ENCODE data around the gene LAMA2.

The LAMA2 gene

DNA sequence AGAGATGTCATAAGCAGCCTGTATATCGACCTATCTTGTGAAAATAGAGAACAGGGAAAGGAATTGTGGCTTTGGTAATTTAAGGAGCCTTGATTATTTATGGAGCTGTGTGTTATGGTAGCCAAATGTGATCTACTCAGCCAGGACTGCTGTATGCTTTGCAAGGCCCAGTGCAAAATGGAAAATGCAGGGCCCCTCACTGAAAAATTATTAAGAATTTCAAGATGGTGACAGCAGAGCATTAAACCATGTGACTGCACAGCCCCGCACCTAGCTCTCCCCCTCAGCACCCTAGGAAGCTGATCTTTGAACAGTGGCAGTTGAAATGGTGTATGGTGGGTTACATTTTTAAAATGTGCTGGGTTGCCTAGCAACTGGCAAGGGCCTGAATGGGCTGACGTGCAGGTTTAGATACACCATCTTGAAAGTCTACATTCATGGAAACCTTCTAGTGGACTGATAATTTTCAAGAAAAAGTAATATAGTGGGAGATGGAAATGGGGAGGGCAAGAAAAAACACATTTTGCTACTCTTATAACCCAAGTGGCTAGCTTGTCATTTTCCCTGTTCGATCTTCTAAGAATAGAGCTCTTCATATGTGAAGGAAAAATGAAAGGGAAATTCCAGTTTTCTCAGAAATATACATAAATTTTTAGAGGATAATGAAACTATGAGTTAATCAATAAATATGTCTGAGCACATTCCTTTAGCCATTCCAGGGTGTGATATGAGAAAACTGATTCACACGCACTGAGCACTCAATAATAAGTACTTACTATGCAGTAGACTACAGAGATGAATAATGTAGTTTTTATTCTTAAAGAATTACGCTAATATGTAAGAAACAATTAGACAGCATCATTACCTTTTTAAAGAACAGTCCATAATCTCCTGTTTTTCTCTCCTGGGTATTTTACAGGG, 619.1 kb downstream of the LAMA2 start:
- no peak for DNase-seq

DNA sequence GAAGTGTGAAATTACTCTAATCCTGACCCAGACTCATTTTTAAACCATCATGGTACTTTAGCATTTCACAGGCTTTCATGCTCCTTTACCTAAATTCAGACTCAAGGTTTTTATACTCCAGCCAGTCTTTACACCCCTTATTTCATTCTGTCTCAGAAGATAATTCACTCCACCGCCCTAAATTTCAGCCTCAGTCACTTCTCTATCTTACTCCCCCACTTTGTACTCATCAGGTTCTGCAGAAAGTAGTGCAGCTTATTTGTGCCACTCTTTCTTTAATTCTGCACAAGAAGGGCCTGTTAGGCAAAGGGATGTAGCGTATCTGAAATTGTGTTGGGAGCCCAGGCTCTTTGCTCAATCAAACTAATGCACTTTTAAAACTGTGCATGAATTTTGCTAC, 621.5 kb downstream of the LAMA2 start:
- no peak for DNase-seq

GRCh38 chr6:129507059-129507807, 624.3 kb downstream of the LAMA2 start:
- DNase-seq: no peak

- DNase-seq: no peak
Measured at GRCh38 chr6:129507846-129508245, 624.9 kb downstream of the LAMA2 start.

DNA sequence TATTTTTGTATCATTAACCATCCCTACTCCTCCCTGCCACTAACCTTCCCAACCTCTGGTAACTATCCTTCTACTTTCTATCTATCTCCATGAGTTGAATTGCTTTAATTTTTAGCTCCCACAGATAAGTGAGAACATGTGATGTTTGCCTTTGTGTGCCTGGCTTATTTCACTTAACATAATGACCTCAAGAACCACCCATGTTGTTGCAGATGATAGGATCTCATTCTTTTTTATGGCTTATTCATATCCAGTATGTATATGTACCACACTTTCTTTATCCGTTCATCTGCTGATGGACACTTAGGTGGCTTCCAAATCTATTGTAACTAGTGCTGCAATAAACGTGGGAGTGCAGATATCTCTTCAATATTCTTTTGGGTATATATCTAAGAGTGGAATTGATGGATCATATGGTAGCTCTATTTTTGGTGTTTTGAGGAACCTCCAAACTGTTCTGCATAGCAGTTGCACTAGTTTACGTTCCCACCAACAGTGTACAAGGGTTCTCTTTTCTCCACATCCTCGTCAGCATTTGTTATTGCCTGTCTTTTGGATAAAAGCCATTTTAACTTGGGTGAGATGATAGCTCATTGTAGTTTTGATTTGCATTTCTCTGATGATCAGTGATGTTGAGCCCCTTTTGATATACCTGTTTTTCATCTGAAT, 625.7 kb downstream of the LAMA2 start:
- no peak for DNase-seq

DNA sequence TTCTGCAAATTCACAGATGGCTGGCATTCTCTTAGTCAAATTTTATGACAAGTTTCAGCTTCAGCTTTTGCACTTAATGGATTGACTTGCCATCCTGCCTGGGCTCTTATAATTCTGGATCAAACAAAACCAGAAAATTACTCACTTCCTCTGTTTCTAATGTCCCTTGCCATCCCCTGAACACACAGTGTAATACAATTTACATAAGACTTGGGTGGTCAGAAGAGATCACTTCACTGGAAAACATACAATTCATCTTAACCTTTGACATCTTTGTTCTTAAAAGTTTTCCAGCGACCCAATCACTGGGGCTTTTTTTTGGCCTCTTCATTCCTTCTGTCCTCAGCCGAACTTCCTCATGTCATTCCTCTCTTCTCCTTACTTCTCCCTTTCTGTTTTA, 628.0 kb downstream of the LAMA2 start:
- DNase-seq: no peak

- DNase-seq: no peak
Measured at GRCh38 chr6:129513471-129513870, 630.5 kb downstream of the LAMA2 start.

DNA sequence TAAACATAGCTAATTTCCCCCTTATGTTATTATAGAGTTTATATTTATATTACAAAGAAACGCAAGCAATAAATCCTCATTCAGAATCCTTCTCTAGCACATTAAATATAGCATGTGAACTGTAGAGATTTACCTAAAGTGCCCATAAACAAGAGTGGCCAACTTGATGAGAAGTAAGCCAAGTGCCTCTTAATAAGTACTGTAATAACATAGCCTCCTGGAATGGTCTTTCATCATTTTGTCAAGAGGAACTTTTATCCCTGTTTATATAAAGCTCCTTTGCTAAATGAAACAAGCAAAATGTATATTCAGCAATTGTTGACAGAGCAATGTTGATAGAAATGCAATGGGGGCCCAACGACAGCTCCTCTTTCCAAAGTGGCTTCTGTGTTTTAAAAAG, 632.1 kb downstream of the LAMA2 start:
- no peak for DNase-seq

DNA sequence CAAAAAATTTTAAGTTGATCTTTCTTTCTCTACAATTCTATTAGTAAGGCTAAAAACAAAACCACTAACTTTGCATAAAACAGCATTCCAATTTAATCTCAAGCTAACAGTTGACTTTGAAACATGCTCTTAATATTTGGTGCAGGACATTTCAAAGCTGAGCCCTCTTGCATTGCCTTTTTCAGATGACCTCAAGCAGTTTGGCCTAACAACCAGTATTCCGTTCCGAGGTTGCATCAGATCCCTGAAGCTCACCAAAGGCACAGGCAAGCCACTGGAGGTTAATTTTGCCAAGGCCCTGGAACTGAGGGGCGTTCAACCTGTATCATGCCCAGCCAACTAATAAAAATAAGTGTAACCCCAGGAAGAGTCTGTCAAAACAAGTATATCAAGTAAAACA, 633.1 kb downstream of the LAMA2 start:
- no peak for DNase-seq

DNA sequence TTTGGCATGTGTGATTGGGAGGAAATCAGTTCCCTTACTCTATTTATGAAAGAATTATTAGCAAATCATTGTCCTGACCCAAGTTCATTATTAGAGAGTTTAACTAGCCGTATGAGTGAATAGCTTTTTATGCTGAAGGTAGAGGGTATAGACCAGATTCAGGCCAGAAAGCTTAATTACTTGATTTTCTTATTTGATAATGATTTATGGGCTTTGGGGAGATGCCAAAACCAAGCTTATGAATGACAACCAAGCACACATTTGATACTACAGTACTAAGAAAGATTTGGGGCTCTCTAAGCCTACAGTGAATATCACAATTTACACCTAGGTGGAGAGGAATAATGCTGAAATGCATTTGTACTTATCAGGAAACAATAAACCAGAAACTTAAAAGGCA, 633.8 kb downstream of the LAMA2 start:
- no peak for DNase-seq

DNA sequence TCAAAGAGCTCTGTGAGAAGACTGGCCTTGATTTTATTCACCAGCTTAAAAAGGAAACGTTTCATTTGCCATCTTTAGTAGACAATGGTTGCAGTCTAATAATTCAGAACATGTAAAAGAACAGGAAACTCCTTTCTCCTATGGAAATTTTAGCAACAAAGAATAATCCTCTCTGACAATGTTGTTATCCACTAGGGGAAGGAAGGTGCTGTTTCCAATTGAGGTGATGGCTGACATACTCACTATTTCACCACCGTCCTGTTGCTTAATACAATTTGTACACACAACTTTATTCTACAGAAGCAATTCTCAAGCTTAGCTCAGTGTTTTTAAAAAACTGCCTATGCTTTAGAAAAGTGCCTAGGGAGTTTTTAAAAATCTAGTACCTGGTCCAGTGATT, 634.4 kb downstream of the LAMA2 start:
- DNase-seq: no peak

- no peak for DNase-seq
Measured at GRCh38 chr6:129519750-129520149, 636.8 kb downstream of the LAMA2 start.

DNA sequence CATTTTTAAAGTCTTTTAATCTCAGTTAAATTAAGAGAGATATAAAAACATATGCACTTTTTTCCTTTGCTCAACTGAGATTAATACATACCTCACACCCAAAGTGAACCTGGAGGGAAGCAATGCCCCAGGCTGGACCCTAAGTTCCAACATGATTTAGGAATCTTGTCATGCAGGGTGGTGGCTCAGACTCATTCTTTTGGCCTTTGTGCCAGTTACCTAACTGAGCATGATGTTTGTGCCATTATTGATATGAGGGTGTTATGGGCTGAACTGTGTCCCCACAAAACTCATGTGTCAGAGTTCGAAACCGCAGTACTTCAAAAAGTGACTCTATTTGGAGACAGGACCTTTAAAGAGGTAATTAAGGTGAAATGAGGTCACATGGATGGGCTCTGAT, 639.0 kb downstream of the LAMA2 start:
- DNase-seq: no peak

GRCh38 chr6:129523816-129524215, 640.9 kb downstream of the LAMA2 start:
- DNase-seq: no peak

GRCh38 chr6:129525055-129525454, 642.1 kb downstream of the LAMA2 start:
- no peak for DNase-seq

DNA sequence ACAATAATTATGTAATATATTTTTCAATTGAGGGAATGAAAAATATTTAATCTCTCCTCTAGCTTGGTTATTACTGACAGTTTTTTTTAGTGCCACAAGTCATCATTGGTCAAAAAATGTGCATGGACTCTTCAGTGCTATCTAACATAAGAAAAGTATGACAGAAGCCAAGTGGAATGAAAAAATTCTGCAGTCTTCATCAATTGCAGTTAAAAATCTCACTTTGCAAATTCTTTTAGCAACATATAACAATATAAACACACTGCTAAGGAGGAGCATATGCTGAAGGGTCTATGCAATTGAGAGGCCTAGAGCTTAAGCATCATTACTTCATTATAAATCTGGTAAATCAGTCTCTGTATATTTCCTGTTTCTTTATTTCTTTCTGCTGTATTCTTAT, 652.0 kb downstream of the LAMA2 start:
- DNase-seq: no peak

DNA sequence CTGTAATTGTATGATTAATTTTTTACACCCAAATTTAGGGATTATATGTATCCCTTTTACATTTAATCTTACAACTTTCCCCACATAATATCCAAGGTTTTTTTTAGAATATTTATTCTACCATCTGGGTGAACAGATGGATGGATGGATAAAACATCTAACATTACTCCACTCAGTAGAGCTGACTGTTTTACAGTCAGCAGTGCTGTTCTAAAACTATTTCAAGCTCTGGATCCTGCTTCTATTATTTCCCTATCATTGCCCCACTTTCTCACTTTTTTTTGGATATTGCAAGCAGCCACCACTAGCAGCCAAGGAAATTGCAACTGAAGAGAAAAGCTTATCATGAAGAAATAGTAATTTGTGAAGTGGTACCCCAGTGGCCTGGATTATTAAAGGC, 653.3 kb downstream of the LAMA2 start:
- no peak for DNase-seq

GRCh38 chr6:129539032-129539431, 656.1 kb downstream of the LAMA2 start:
- no peak for DNase-seq

DNA sequence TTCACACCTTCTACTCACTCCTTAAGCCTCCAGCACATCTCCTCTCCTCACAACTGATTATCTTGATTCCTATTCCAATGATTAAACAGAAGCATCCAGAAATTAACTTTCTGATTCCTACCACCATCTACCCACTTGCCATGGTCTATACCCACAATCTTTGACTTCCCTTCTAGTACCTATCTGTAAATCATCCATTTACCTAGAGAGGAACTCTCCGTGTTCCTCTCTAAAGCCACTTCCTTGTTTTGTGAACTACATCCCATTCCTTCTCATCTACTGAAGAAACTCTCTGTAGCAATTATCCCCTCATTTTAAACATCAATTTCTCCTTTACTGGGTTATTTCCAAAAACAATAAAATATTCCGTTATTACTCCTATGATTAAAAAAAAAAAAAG, 659.8 kb downstream of the LAMA2 start:
- DNase-seq: no peak

GRCh38 chr6:129543981-129544380, 661.0 kb downstream of the LAMA2 start:
- no peak for DNase-seq

- no peak for DNase-seq
Measured at GRCh38 chr6:129544892-129545612, 662.1 kb downstream of the LAMA2 start.

DNA sequence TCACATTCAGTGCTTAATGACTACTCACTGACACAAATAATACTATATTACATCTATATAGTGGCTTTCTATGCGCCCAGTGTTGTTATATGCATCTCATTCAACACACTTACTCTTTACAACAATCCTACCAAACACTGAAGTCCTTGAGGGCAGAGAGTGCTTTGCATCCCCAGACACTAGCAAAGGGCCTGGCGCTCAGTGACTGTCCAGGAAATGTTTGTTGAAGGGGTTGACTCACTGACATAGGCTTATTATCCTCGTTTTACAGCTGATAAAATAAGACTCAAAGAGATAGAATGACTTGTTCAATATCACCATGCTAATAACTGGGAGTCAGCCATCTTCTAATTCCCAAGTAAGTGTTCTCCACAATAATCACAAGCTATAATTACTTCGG, 663.8 kb downstream of the LAMA2 start:
- no peak for DNase-seq

DNA sequence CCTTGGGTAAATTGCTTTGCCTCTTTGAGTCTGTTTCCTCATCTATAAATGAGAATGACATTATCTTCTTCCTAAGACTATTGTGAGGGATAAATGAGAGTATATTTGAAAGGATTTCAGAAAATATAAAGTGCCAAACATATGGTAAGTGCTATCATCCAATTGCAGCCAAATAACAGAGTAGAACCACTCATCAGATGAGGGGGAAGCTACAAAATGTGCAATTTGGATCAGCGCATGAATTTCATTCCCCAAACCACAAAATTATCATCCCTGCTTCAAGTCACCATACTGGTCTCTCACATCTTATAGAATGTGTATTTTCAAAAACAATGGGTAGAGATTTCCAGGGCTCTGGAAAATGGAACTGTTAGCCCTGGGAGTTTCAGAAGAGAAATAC, 668.5 kb downstream of the LAMA2 start:
- DNase-seq: no peak
